Heart right ventricle (tissue), 16 donors: ENCODE measurements around the gene FAM163B. TPM values are rescaled to one million over a fixed set of nuclear protein-coding genes. Genes with fewer than 3 reads are reported as not detected.

Source experiments
- ATAC-seq, 8 donors: fragments of 200-7000 bp; cut with Tn5 transposase; one replicate each; pipeline ENCODE4 v1.9.1; 2020; ENCODE audit warnings: mild to moderate bottlenecking in 8 of 8, moderate library complexity in 8 of 8, moderate number of reproducible peaks in 1 of 8
- DNase-seq, 2 donors: peaks; one replicate each; pipeline ENCODE4 v3.0.0-alpha.2; 2020
- H3K27ac ChIP-seq, 10 donors: fragments of 200-600 bp; sonication (generic) in 2 of 10; one replicate each; pipeline versions ENCODE4 v1.5.0 to v1.8.0; 2020 to 2022; ENCODE audit warnings: mild to moderate bottlenecking in 3 of 10
- H3K27me3 ChIP-seq, 7 donors: fragments of 200-600 bp; one replicate each; pipeline ENCODE4 v1.8.0; 2021 to 2022; ENCODE audit warnings: mild to moderate bottlenecking in 2 of 7
- H3K36me3 ChIP-seq, 9 donors: fragments of 200-600 bp; sonication (generic) in 1 of 9; one replicate each; pipeline versions ENCODE4 v1.5.0 to v1.8.0; 2020 to 2022; ENCODE audit warnings: mild to moderate bottlenecking in 2 of 9
- H3K4me1 ChIP-seq, 9 donors: fragments of 200-600 bp; sonication (generic) in 1 of 9; one replicate each; pipeline versions ENCODE4 v1.5.0 to v1.8.0; 2020 to 2022; ENCODE audit warnings: mild to moderate bottlenecking in 4 of 9
- H3K4me3 ChIP-seq, 10 donors: fragments of 200-600 bp; sonication (generic) in 2 of 10; one replicate each; pipeline versions ENCODE4 v1.5.0 to v1.8.0; 2020 to 2022; ENCODE audit warnings: mild to moderate bottlenecking in 7 of 10, moderate library complexity in 2 of 10
- H3K9me3 ChIP-seq, 11 donors: fragments of 200-600 bp in 10 of 11; sonication (generic) in 2 of 11; one replicate each; pipeline versions ENCODE4 v1.5.0 to v1.8.0; 2013 to 2022; ENCODE audit warnings: mild to moderate bottlenecking in 2 of 11, control low read depth in 1 of 11, moderate library complexity in 1 of 11
- WGBS, 2 donors: extraction: QIAGEN DNeasy Blood & Tissue Kit; methylation state at CpG; one replicate each; pipeline ENCODE4 v1.1.7; 2013; ENCODE audit warnings: inconsistent platforms in 1 of 2; 5-methylcytosine and 5-hydroxymethylcytosine counted together
- intact Hi-C, 10 donors: fragments of 100-400 bp; cut with DNase I; formaldehyde crosslinking; loops; one replicate each; pipeline versions ENCODE4 v1.11.1 to v1.14.2; 2022
- polyA plus RNA-seq, 2 donors: library from polyadenylated mRNA; stranded (reverse); fragments of 200-250 nt; gene quantifications; one replicate each; pipeline ENCODE4 v1.2.3, GENCODE V29; 2013
- total RNA-seq, 10 donors: library from RNA; stranded (reverse); fragmentation: NEBNext Ultra II Directional in 3 of 10; extraction: Animal tissue kit (Norgen Biotek cat#: 25700) in 3 of 10; gene quantifications; one replicate each; pipeline versions ENCODE4 v1.2.1 to v1.2.4, GENCODE V29; 2021 to 2023
- TF ChIP-seq, protein P1 (sequence below), 9 donors: fragments of 200-600 bp; sonication (generic) in 2 of 9; IDR thresholded peaks; one replicate each; pipeline versions ENCODE4 v1.5.0 to v1.8.0; 2021 to 2022; ENCODE audit warnings: antibody characterized with exemption in 9 of 9, mild to moderate bottlenecking in 5 of 9, moderate library complexity in 1 of 9
- donor health status: Arrhythmogenic right ventricular cardiomyopathy.
- donor health status: ischemic (EF 13 %, LVEDD 7.1; RV severe dilation, severe dysfunction).
- donor health status: healthy with polysubstance abuse.
- donor health status: DM: no; HTN: yes; CAD: no.
- donor health status: DM: no; HTN: no; CAD: no.
- donor health status: ischemic (EF 25% LVEDD 6.9; RV normal size, moderate dysfunction).
- donor health status: ischemic (EF 25% LVEDD 5.7; RV mildly dilated, moderate dysfunction).
- donor health status: healthy.
- donor health status: DM: yes; HTN: yes; CAD: no.
- donor health status: Ischemic cardiomyopathy.
- donor health status: ischemic (EF 35%, LVEDD 5.7; RV mildly dilated, moderate dysfunction).
- donor health status: nonischemic (EF 11% LVEDD 7.7; RV severe dilation, severe dysfunction).
- donor health status: DM: yes; HTN: yes; CAD: no.
- donor health status: PGD.
- donor health status: ischemic (EF 29% LVEDD 5.4; RV normal size, mild dysfunction).
- donor health status: nonischemic (EF 23%, LVEDD 6.1; RV moderate dilation, normal function).

FAM163B gene
- total and polyA plus RNA-seq, 12 donors = 0.19 TPM; not detected in 11

- H3K4me1 ChIP-seq = no peaks in the 10 kb centered on the region
- H3K9me3 ChIP-seq = peaks cover 0 to 31% (median 18%) of the 10 kb centered on the region in 11 donors
- no peak overlapping the region for H3K27ac ChIP-seq
- WGBS, 2 donors = 81 to 84% methylated on average over 7 of the region's 7 CpGs
- H3K36me3 ChIP-seq = no peaks in the 10 kb centered on the region
- H3K4me3 ChIP-seq = no peak overlapping the region
- peaks cover 0 to 21% (median 8%) of the 10 kb centered on the region in 7 donors for H3K27me3 ChIP-seq
- TF ChIP-seq, protein P1, sequence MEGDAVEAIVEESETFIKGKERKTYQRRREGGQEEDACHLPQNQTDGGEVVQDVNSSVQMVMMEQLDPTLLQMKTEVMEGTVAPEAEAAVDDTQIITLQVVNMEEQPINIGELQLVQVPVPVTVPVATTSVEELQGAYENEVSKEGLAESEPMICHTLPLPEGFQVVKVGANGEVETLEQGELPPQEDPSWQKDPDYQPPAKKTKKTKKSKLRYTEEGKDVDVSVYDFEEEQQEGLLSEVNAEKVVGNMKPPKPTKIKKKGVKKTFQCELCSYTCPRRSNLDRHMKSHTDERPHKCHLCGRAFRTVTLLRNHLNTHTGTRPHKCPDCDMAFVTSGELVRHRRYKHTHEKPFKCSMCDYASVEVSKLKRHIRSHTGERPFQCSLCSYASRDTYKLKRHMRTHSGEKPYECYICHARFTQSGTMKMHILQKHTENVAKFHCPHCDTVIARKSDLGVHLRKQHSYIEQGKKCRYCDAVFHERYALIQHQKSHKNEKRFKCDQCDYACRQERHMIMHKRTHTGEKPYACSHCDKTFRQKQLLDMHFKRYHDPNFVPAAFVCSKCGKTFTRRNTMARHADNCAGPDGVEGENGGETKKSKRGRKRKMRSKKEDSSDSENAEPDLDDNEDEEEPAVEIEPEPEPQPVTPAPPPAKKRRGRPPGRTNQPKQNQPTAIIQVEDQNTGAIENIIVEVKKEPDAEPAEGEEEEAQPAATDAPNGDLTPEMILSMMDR (IDR thresholded peaks at IDR 0.05) = no peak
- DNase-seq = no peak
- no peak for ATAC-seq
- intact Hi-C loops = no loop called here
These were observed 11.8 kb downstream of the FAM163B start for GRCh38 chr9:133597316-133597957.

GRCh38 chr9:133595910-133596309 lies 13.3 kb downstream of the FAM163B start:
- no peak for ATAC-seq
- TF ChIP-seq, protein P1 (IDR thresholded peaks at IDR 0.05) = no peak
- no peak for DNase-seq
- H3K9me3 ChIP-seq = peaks cover 0 to 31% (median 18%) of the 10 kb centered on the region in 11 donors
- 81 to 89% methylated on average over 8 of the region's 8 CpGs for WGBS, 2 donors
- H3K27me3 ChIP-seq = peaks cover 0 to 13% (median 0%) of the 10 kb centered on the region in 7 donors
- no peaks in the 10 kb centered on the region for H3K36me3 ChIP-seq
- H3K4me3 ChIP-seq = no peak overlapping the region
- intact Hi-C loops = no loop called here
- H3K27ac ChIP-seq = no peak overlapping the region
- no peaks in the 10 kb centered on the region for H3K4me1 ChIP-seq

DNA sequence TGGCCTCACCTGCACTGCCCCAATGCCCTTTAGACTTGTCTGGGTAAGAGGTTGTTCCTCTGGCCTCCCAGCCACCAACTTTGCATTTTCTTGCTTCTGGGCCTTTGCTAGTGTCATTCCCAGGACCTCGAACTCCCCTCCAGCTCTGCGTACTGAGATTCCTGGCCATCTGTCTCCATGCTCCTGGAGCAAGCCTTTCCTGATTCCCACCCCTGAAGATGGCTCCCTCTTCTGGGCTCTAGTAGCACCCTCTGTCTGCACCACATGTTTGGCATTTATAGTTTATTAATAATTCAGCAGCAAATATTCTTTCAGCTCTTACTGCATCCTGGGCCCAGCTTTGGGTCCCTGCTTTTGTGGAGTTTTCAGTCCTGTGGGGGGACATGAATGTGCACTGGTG lies 14.9 kb downstream of the FAM163B start:
- Histone ChIP-seq H3K36me3 (no peaks in the 10 kb centered on the region), H3K27ac (no peak overlapping the region), H3K27me3 (peaks cover 0 to 16% (median 4%) of the 10 kb centered on the region in 7 donors), H3K9me3 (peaks cover 0 to 31% (median 18%) of the 10 kb centered on the region in 11 donors), H3K4me1 (no peaks in the 10 kb centered on the region), H3K4me3 (no peak overlapping the region)
- WGBS, 2 donors = 91 to 93% methylated on average over 2 of the region's 2 CpGs
- ATAC-seq (no peak), DNase-seq (no peak)
- intact Hi-C loops = no loop called here
- TF ChIP-seq, protein P1 (IDR thresholded peaks at IDR 0.05) = no peak

DNA sequence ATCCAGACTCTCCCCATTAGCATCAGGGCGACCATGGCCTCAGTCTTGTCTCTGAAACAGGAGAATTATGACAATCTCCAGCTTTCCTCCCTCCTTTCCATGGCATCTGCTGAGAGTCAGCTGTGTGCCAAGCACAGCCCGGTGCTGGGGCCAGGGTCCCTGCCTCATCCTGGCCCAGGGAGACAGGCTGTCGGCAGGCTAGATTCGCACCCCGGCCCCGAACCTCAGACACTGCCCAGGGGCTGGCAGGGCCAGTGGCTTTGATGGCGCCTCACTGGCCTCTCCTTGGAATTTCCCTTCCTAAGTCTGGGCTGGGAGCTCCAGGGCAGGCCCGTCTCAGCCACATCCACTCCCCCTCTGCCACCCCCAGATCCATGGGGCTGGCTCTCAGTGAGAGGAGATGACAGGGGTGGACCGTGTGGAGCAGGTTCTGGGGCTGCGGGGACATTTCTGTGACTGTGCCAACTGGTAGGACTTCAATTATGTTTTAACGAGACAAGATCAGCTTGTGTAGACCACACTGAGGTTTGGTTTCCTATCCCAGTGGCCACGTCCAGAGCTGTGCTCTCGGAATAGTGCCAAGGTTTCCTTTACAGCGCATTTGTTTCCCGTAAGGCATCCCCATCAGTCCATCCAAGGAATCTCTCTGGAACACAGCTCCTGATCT lies 15.5 kb downstream of the FAM163B start:
- peaks cover 0 to 17% (median 4%) of the 10 kb centered on the region in 7 donors for H3K27me3 ChIP-seq
- no peak for ATAC-seq
- peaks cover 0 to 26% (median 18%) of the 10 kb centered on the region in 11 donors for H3K9me3 ChIP-seq
- intact Hi-C loops = no loop called here
- no peak overlapping the region for H3K27ac ChIP-seq
- H3K4me3 ChIP-seq = no peak overlapping the region
- H3K4me1 ChIP-seq = no peaks in the 10 kb centered on the region
- DNase-seq = no peak
- no peaks in the 10 kb centered on the region for H3K36me3 ChIP-seq
- 77 to 79% methylated on average over 15 of the region's 15 CpGs for WGBS, 2 donors
- TF ChIP-seq, protein P1 (IDR thresholded peaks at IDR 0.05) = no peak
